K562 (cell line): ENCODE measurements around the gene ARPC2. TPM values are rescaled to one million over a fixed set of nuclear protein-coding genes. Genes with fewer than 3 reads are reported as not detected.

Experiments used
- ATAC-seq: fragments of 200-7000 bp; cut with Tn5 transposase; 3 replicates; pipeline ENCODE4 v1.9.1; 2020; ENCODE audit warnings: moderate library complexity
- BruUV-seq: library from RNA; stranded (reverse); fragments of 400-500 nt; replicated peaks from 2 replicates; lab custom pipeline; 2021; lab: Mats Ljungman, UMichigan
- CTCF ChIA-PET: fragments of 300-600 bp; formaldehyde crosslinking; extraction: SDS; loops from one replicate; lab custom pipeline; 2021; ENCODE audit warnings: low intra/inter-chr PET ratio; lab: Yijun Ruan, JAX
- POLR2A ChIA-PET: fragments of 300-600, 350-650 bp; sonication (Branson Sonifier 250); formaldehyde crosslinking; extraction: SDS; loops from one replicate; lab custom pipeline; 2021; ENCODE audit warnings: antibody characterized with exemption, inconsistent platforms; lab: Yijun Ruan, JAX
- DNase-seq, 4 experiments: peaks; one replicate each; pipeline versions ENCODE4 v3.0.0 to v3.0.0-alpha.2; 2011 to 2018; ENCODE audit warnings: low spot score in 3 of 4, mixed read lengths in 3 of 4; ENCODE audit errors: extremely low read depth in 1 of 4
- FAIRE-seq: peaks from 2 replicates; lab custom pipeline; 2011; peaks lifted over from hg19 to GRCh38; lab: Jason Lieb, UNC
- H2AFZ ChIP-seq: 2 replicates; pipeline ENCODE4 v1.6.0; 2011; ENCODE audit warnings: low read depth, low read length, control low read depth, inconsistent platforms
- H3K27ac ChIP-seq: fragments of 200-600 bp; 3 replicates; pipeline ENCODE4 v1.8.0; 2011; ENCODE audit warnings: low read depth, mild to moderate bottlenecking, control low read depth, inconsistent platforms, low read length, moderate library complexity, mixed read lengths; ENCODE audit errors: extremely low read depth
- H3K27me3 ChIP-seq, 2 experiments: fragments of 300-600 bp in 1 of 2; 2 replicates in 1 of 2; 3 replicates in 1 of 2; pipeline versions ENCODE4 v1.6.0 to v1.8.0; 2011; ENCODE audit warnings: inconsistent platforms in 2 of 2, low read length in 2 of 2, mild to moderate bottlenecking in 1 of 2, mixed read lengths in 1 of 2, moderate library complexity in 1 of 2; ENCODE audit not compliant: control insufficient read depth in 2 of 2, insufficient read depth in 2 of 2
- H3K36me3 ChIP-seq: fragments of 300-600 bp; 3 replicates; pipeline ENCODE4 v1.8.0; 2011; ENCODE audit warnings: mild to moderate bottlenecking, low read length, inconsistent platforms; ENCODE audit not compliant: control insufficient read depth, insufficient read depth
- H3K4me1 ChIP-seq, 2 experiments: fragments of 200-600 bp in 1 of 2; replicated peaks in 1 of 2; 2 replicates in 1 of 2; 3 replicates in 1 of 2; pipeline versions ENCODE4 v1.5.1 to v1.8.0; 2011; ENCODE audit warnings: inconsistent platforms in 2 of 2, low read length in 2 of 2, mild to moderate bottlenecking in 1 of 2, mixed read lengths in 1 of 2, moderate library complexity in 1 of 2; ENCODE audit not compliant: control insufficient read depth in 2 of 2, insufficient read depth in 2 of 2
- H3K4me2 ChIP-seq: 2 replicates; pipeline ENCODE4 v1.6.1; 2011; ENCODE audit warnings: low read length, control low read depth, inconsistent platforms, mixed read lengths; ENCODE audit not compliant: insufficient read depth
- H3K4me3 ChIP-seq: fragments of 200-600 bp; sonication (generic), shearing (Covaris generic); 2 replicates; pipeline ENCODE4 v1.5.1; 2016; ENCODE audit warnings: control low read depth, inconsistent platforms
- H3K79me2 ChIP-seq: fragments of 200-600 bp; 3 replicates; pipeline ENCODE4 v1.8.0; 2011; ENCODE audit warnings: low read length, inconsistent platforms; ENCODE audit not compliant: control insufficient read depth, insufficient read depth
- H3K9ac ChIP-seq, 2 experiments: 2 replicates each; pipeline versions ENCODE4 v1.6.0 to v1.6.1; 2011; ENCODE audit warnings: low read depth in 2 of 2, low read length in 2 of 2, control low read depth in 1 of 2, inconsistent platforms in 1 of 2, mild to moderate bottlenecking in 1 of 2, mixed read lengths in 1 of 2; ENCODE audit not compliant: insufficient read depth in 1 of 2
- H3K9me1 ChIP-seq: one replicate; pipeline ENCODE4 v1.6.0; 2011; ENCODE audit warnings: inconsistent platforms, mild to moderate bottlenecking, low read length, moderate library complexity; ENCODE audit not compliant: control insufficient read depth, insufficient read depth
- H3K9me3 ChIP-seq: replicated peaks from 2 replicates; pipeline ENCODE4 v1.5.1; 2011; ENCODE audit warnings: low read depth, low read length, inconsistent platforms; ENCODE audit not compliant: control insufficient read depth, insufficient read depth
- H4K20me1 ChIP-seq: replicated peaks from 2 replicates; pipeline ENCODE4 v1.6.1; 2011; ENCODE audit warnings: low read length, inconsistent platforms, mixed read lengths; ENCODE audit not compliant: control insufficient read depth, insufficient read depth
- BRD9 ChIP-seq: fragments of 450-650 bp; IDR thresholded peaks from 2 replicates; pipeline ENCODE4 v1.6.1; 2018; ENCODE audit warnings: low read depth; ENCODE audit not compliant: partially characterized antibody
- HDAC6 ChIP-seq: IDR thresholded peaks from 2 replicates; pipeline ENCODE4 v1.6.1; 2012; ENCODE audit warnings: low read depth, mild to moderate bottlenecking, control low read depth, inconsistent platforms, low read length, moderate library complexity
- MAFG ChIP-seq: fragments of 450-650 bp; conservative IDR thresholded peaks from 2 replicates; pipeline ENCODE4 v1.6.1; 2016; ENCODE audit warnings: missing genetic modification characterization, missing compliant biosample characterization
- MCM2 ChIP-seq: fragments of 450-650 bp; IDR thresholded peaks from 2 replicates; pipeline ENCODE4 v1.6.1; 2017; ENCODE audit warnings: low read depth, mild to moderate bottlenecking
- SMARCA4 ChIP-seq: fragments of 450-650 bp; IDR thresholded peaks from 2 replicates; pipeline ENCODE4 v1.6.1; 2016
- SP1 ChIP-seq: sonication (generic); formaldehyde crosslinking; IDR thresholded peaks from 2 replicates; pipeline ENCODE4 v1.8.1; 2022; ENCODE audit warnings: mild to moderate bottlenecking, missing genetic modification reagents
- TAL1 ChIP-seq: fragments of 450-650 bp; IDR thresholded peaks from 2 replicates; pipeline ENCODE4 v1.6.1; 2016; ENCODE audit warnings: mild to moderate bottlenecking
- TEAD2 ChIP-seq: fragments of 450-650 bp; IDR thresholded peaks from 2 replicates; pipeline ENCODE4 v1.6.1; 2016; ENCODE audit warnings: missing genetic modification characterization, control low read depth, missing compliant biosample characterization
- TRIM24 ChIP-seq, 2 experiments: fragments of 450-650 bp; IDR thresholded peaks; 2 replicates each; pipeline ENCODE4 v1.6.1; 2016
- VEZF1 ChIP-seq: fragments of 200-800 bp; sonication (Bioruptor generic); IDR thresholded peaks from 2 replicates; pipeline ENCODE4 v1.6.1; 2017; ENCODE audit warnings: missing genetic modification characterization, missing compliant biosample characterization
- ZBTB26 ChIP-seq: fragments of 450-650 bp; formaldehyde crosslinking; IDR thresholded peaks from 2 replicates; pipeline ENCODE4 v1.4.0; 2022; ENCODE audit warnings: missing genetic modification characterization
- ZC3H4 ChIP-seq: sonication (generic); formaldehyde crosslinking; IDR thresholded peaks from 2 replicates; pipeline ENCODE4 v1.9.0; 2021; ENCODE audit warnings: missing genetic modification reagents, borderline replicate concordance
- ZNF785 ChIP-seq: fragments of 250-450 bp; sonication (Bioruptor Pico); IDR thresholded peaks from 2 replicates; pipeline ENCODE4 v1.4.0; 2020; ENCODE audit warnings: mild to moderate bottlenecking
- ZSCAN29 ChIP-seq: fragments of 450-650 bp; IDR thresholded peaks from 2 replicates; pipeline ENCODE4 v1.6.1; 2017
- WGBS: fragments of 100-300 bp; shearing (Covaris generic); methylation state at CpG from one replicate; pipeline ENCODE4 v1.1.6; 2016; ENCODE audit warnings: low coverage, mixed read lengths; ENCODE audit not compliant: insufficient coverage; ENCODE audit errors: missing lambda C conversion rate; 5-methylcytosine and 5-hydroxymethylcytosine counted together
- in situ Hi-C: fragments of 300-500 bp; cut with MboI; formaldehyde crosslinking; loops from 4 replicates; pipeline ENCODE4 v1.15.0; 2018; ENCODE audit warnings: inconsistent platforms, mixed read lengths
- intact Hi-C: fragments of 100-400 bp; cut with micrococcal nuclease; formaldehyde crosslinking; loops from 2 replicates; pipeline ENCODE4 v1.14.2; 2022
- polyA plus RNA-seq, 8 experiments: library from polyadenylated mRNA; depleted of rRNA in 4 of 8; stranded (reverse) in 5 of 8; unstranded in 3 of 8; fragments of >200 nt; fragmentation: Nextera tagmentation in 2 of 8; fragmentation: Illumina TruSeq in 1 of 8; extraction: Ambion mirVana in 2 of 8; extraction: Trizol in 1 of 8; gene quantifications; 2 replicates each; pipeline versions ENCODE4 v1.2.1 to v1.2.3, GENCODE V29; 2011 to 2014; ENCODE audit warnings: inconsistent platforms in 1 of 8, missing spikeins in 1 of 8
- total RNA-seq, 7 experiments: library from RNA; depleted of rRNA in 6 of 7; stranded (reverse); fragments of >200 nt in 6 of 7; fragmentation: Illumina TruSeq in 2 of 7; extraction: Trizol in 2 of 7; gene quantifications; 2 replicates each; pipeline versions ENCODE4 v1.2.1 to v1.2.3, GENCODE V29; 2011 to 2021; ENCODE audit warnings: low replicate concordance in 1 of 7

Gene ARPC2
- total and polyA plus RNA-seq, 9 of the 15 experiments (the other 6 are each of a cell fraction or from before 2014, with no cell fraction given): 81.9 to 187 (median 103) TPM

GRCh38 chr2:218216336-218216673 is 684 bp upstream of the ARPC2 start:
- intact Hi-C loops (no loop called here), in situ Hi-C loops (no loop called here)
- Histone ChIP-seq H3K9me3 (no peaks in the 10 kb centered on the region), H3K9ac (peak overlapping the region; percentile 79 to 98), H4K20me1 (peaks cover 12% of the 10 kb centered on the region; the same call in 1 of the 2 replicates), H3K4me2 (peak overlapping the region; percentile 87), H3K79me2 (peaks cover 44% of the 10 kb centered on the region), H3K27me3 (no peaks in the 10 kb centered on the region), H3K27ac (peak overlapping the region; percentile 90), H3K9me1 (no peaks in the 10 kb centered on the region), H3K4me3 (peak overlapping the region; percentile 98), H3K36me3 (peaks cover 16% of the 10 kb centered on the region; the same call in 2 of the 3 replicates), H3K4me1 (peaks cover 9 to 15% of the 10 kb centered on the region in 2 experiments; a peak in 4 of 5 replicates), H2AFZ (peak overlapping the region; percentile 97)
- FAIRE-seq: no peak
- 74% methylated on average over 4 of the region's 9 CpGs for WGBS
- DNase-seq: no peak
- ATAC-seq: no peak
- TSS peak; percentile 88 for BruUV-seq
- CTCF ChIA-PET: no interaction called here
- POLR2A ChIA-PET: interaction anchor here (0.6 to 1.2 kb wide), 4 partner anchors 15 to 515 kb away, joined by 3 to 4 read pairs (median 4); partner anchors contain the start of gene PLCD4
- no peak for TF ChIP-seq HDAC6
- TF ChIP-seq TRIM24 (IDR thresholded peaks at IDR 0.05): peak in 1 of 2 experiments; percentile 34; a peak in 1 of 4 replicates
- no peak for TF ChIP-seq MAFG (tag)
- TF ChIP-seq TEAD2: no peak
- TF ChIP-seq SP1 (CRISPR knock-in tag): 0 out of 2 replicates have a peak, but pooled peaks have one; percentile 15
- TF ChIP-seq ZNF785 (CRISPR knock-in tag): no peak
- TF ChIP-seq BRD9: no peak
- no peak for TF ChIP-seq SMARCA4
- TF ChIP-seq ZC3H4: no peak
- no peak for TF ChIP-seq ZBTB26 (CRISPR knock-in tag)
- no peak for TF ChIP-seq VEZF1
- no peak for TF ChIP-seq MCM2
- no peak for TF ChIP-seq TAL1
- TF ChIP-seq ZSCAN29: no peak
